ENCODE measurements around the gene PDGFA. TPM values are rescaled to one million over a fixed set of nuclear protein-coding genes. Genes with fewer than 3 reads are reported as not detected.

Gene PDGFA
- total RNA-seq, 1 experiment from 2014 or later: 23.6 TPM

DNA sequence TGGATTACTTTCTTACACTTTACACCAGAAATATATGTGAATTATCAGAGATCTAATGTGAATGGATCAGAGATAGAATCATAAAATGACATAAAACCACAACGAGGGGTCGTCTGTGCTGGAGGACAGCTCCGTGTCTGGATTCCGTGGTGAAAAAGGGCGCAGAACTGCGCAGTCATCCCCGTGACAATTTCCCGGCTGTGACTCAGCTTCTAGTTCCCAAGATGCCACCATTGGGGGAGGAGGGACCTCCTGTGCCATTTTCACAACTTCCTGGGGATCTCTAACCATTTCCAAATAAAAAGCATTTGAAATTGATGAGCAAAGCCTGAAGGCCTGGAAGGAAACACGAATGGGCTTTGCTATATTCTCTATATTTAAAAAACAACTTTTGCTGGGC is 72.1 kb downstream of the PDGFA start:
- Histone ChIP-seq H3K9me3 (ENCODE audit: insufficient read depth, low read depth) (no peaks in the 10 kb centered on the region), H3K27ac (no peak overlapping the region), H3K36me3 (ENCODE audit: low read depth) (no peaks in the 10 kb centered on the region), H3K4me3 (no peak overlapping the region), H2AFZ (no peak overlapping the region), H3K9me2 (ENCODE audit: insufficient read depth) (no peaks in the 10 kb centered on the region), H3K79me2 (ENCODE audit: low read depth) (no peaks in the 10 kb centered on the region), H3F3A (ENCODE audit: insufficient read depth, low read depth) (no peaks in the 10 kb centered on the region), H3K4me1 (replicated peaks; ENCODE audit: insufficient read depth) (no peaks in the 10 kb centered on the region), H3K27me3 (ENCODE audit: insufficient read depth, low read depth) (peaks cover 61% of the 10 kb centered on the region), H3K4me2 (no peak overlapping the region), H4K20me1 (ENCODE audit: insufficient read depth) (no peaks in the 10 kb centered on the region)
- POLR2A ChIA-PET (ENCODE audit: unreplicated experiment): no interaction called here
- no TSS peak for BruUV-seq (replicated peaks)
- no peak for DNase-seq
- intact Hi-C loops (cut with micrococcal nuclease; ENCODE audit: unreplicated experiment): no loop called here
- CTCF ChIA-PET: no interaction called here
- TF ChIP-seq EZH2 (IDR thresholded peaks at IDR 0.05; ENCODE audit: low read depth): no peak
- TF ChIP-seq, protein P1, sequence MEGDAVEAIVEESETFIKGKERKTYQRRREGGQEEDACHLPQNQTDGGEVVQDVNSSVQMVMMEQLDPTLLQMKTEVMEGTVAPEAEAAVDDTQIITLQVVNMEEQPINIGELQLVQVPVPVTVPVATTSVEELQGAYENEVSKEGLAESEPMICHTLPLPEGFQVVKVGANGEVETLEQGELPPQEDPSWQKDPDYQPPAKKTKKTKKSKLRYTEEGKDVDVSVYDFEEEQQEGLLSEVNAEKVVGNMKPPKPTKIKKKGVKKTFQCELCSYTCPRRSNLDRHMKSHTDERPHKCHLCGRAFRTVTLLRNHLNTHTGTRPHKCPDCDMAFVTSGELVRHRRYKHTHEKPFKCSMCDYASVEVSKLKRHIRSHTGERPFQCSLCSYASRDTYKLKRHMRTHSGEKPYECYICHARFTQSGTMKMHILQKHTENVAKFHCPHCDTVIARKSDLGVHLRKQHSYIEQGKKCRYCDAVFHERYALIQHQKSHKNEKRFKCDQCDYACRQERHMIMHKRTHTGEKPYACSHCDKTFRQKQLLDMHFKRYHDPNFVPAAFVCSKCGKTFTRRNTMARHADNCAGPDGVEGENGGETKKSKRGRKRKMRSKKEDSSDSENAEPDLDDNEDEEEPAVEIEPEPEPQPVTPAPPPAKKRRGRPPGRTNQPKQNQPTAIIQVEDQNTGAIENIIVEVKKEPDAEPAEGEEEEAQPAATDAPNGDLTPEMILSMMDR (conservative IDR thresholded peaks at IDR 0.05): no peak

Other genes starting within 250 kb of the PDGFA start
- gene FOXL3, start 229.7 kb downstream of the PDGFA start, total RNA-seq (2021): not detected in 2 replicates
- gene DNAAF5, start 206.9 kb upstream of the PDGFA start, total RNA-seq (2021): 63.2 and 78.9 TPM in 2 replicates
- gene PRKAR1B, start 207.4 kb upstream of the PDGFA start, total RNA-seq (2021): 51.7 and 66.6 TPM in 2 replicates